ENCODE results near the gene QSOX2. TPM values are rescaled to one million over a fixed set of nuclear protein-coding genes. Genes with fewer than 3 reads are reported as not detected.

The QSOX2 gene
- total and polyA plus RNA-seq, 7 donors = 0.60 to 10.1 (median 3.5) TPM

DNA sequence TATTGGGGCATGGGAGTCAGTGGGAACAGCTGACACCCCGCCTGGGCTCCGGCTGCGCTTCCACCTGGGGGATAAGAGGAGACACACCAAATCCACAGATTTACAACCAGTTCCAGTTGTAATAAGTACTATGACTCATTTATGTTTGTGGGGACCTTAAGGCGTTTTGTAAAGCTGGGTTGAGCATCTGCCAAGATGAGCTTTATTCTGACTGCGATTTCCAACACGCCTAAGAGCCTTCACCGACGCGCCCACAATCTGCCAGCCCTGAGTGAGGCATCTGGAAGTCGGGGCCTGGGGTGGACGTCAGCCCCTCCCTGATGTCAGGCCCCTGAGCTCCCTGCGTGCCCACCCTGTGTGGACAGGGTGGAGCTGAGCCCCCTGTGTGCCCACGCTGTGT lies 26.3 kb downstream of the QSOX2 start:
- Histone ChIP-seq H3K9me3 (no peaks in the 10 kb centered on the region), H3K4me3 (no peak overlapping the region), H3K27me3 (no peaks in the 10 kb centered on the region), H3K36me3 (peaks cover 17 to 74% (median 34%) of the 10 kb centered on the region in 4 donors), H3K27ac (no peak overlapping the region), H3K4me1 (no peaks in the 10 kb centered on the region)
- 89 to 92% methylated on average over 13 of the region's 13 CpGs for WGBS, 2 donors
- TF ChIP-seq, protein P1, sequence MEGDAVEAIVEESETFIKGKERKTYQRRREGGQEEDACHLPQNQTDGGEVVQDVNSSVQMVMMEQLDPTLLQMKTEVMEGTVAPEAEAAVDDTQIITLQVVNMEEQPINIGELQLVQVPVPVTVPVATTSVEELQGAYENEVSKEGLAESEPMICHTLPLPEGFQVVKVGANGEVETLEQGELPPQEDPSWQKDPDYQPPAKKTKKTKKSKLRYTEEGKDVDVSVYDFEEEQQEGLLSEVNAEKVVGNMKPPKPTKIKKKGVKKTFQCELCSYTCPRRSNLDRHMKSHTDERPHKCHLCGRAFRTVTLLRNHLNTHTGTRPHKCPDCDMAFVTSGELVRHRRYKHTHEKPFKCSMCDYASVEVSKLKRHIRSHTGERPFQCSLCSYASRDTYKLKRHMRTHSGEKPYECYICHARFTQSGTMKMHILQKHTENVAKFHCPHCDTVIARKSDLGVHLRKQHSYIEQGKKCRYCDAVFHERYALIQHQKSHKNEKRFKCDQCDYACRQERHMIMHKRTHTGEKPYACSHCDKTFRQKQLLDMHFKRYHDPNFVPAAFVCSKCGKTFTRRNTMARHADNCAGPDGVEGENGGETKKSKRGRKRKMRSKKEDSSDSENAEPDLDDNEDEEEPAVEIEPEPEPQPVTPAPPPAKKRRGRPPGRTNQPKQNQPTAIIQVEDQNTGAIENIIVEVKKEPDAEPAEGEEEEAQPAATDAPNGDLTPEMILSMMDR (IDR thresholded peaks at IDR 0.05) = no peak
- TF ChIP-seq POLR2AphosphoS5 (IDR thresholded peaks at IDR 0.05) (no peak), POLR2A (IDR thresholded peaks at IDR 0.05) (no peak), EP300 (IDR thresholded peaks at IDR 0.05) (no peak)
- intact Hi-C loops (cut with DNase I) = no loop called here
- DNase-seq = no peak

DNA sequence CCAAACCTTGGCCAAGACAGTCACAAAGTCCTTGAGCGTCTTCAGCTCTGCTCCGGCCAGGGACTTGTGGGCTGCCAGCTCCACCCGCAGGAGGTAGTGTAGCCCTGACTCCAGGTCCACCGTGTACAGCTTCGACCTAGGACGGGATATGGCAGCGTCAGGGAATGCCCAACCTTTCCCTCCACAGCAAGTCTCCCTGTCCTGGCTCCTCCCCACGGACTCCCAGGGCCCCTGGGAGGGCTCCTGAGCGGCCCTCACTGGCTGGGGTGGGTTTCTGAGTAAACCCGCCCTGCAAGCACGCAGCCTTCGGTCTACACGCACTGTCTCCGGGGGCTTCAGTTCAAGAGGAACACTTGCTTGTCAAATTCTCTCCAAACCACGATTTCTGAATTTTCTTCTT lies 26.9 kb downstream of the QSOX2 start:
- Histone ChIP-seq H3K4me3 (no peak overlapping the region), H3K36me3 (peaks cover 15 to 74% (median 37%) of the 10 kb centered on the region in 4 donors), H3K4me1 (no peaks in the 10 kb centered on the region), H3K27me3 (no peaks in the 10 kb centered on the region), H3K27ac (no peak overlapping the region), H3K9me3 (no peaks in the 10 kb centered on the region)
- TF ChIP-seq EP300 (IDR thresholded peaks at IDR 0.05) (no peak), POLR2AphosphoS5 (IDR thresholded peaks at IDR 0.05) (no peak), POLR2A (IDR thresholded peaks at IDR 0.05) (no peak)
- TF ChIP-seq, protein P1 (IDR thresholded peaks at IDR 0.05) = no peak
- DNase-seq = no peak
- intact Hi-C loops (cut with DNase I) = no loop called here
- 94 to 96% methylated on average over 15 of the region's 15 CpGs for WGBS, 2 donors

DNA sequence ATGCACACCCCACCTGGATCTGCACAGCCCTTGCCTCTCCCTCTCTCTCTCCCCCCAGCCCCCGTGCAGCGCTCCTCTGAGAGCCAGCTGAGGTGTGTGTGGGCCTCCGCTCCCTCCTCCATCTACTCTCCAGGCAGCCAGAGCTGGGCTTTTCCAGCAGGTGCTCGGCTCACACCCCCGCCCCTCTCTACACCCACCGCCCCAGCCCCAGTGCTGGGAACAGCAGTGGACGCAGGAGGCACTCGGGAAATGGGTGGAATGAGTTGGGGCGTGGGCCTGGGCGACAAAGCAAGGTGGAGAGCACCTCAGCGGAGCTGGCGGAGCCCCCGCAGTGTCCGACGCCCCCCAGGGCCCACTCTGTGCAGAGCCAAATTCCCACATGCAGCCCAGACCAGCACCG lies 27.3 kb downstream of the QSOX2 start:
- WGBS, 2 donors = 97% methylated on average over 16 of the region's 16 CpGs
- Histone ChIP-seq H3K27ac (no peak overlapping the region), H3K4me3 (no peak overlapping the region), H3K9me3 (no peaks in the 10 kb centered on the region), H3K4me1 (no peaks in the 10 kb centered on the region), H3K36me3 (peaks cover 14 to 74% (median 38%) of the 10 kb centered on the region in 4 donors), H3K27me3 (no peaks in the 10 kb centered on the region)
- TF ChIP-seq POLR2A (IDR thresholded peaks at IDR 0.05) (no peak), POLR2AphosphoS5 (IDR thresholded peaks at IDR 0.05) (no peak), EP300 (IDR thresholded peaks at IDR 0.05) (no peak)
- TF ChIP-seq, protein P1 (IDR thresholded peaks at IDR 0.05) = no peak
- intact Hi-C loops (cut with DNase I) = no loop called here
- no peak for DNase-seq

DNA sequence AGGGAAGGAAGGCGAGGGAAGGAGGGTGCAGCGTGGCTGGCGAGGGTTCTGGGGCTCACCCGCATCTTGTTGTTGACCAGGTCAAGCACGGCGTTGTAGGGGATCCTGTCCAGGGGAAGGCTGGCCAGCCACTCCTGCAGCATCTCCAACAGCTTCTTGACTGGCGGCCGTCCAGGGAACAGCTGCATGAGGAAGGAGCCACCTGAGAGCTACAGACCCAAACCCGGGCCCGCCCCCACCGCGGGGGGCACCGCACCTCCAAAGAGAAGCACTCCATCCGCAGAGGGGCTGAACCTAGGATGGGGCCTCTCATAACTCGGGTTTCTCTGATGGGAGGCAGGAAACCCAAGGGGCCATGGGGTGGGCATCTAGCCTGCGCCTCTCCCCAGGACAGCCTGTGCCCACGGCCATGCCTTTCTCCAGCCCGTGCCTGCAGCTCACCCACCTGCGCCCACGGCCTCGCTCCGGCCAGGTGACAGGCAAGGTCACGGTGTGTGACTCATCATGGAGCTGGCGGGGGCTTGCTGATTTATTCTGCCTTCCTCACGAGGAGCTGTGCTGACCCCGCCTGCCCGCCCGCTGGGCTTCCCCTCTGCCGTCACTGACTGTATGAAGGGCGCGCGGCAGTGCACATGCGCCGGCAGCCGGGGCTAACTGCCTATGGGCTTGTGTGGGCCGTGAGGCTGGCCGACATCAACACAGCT lies 28.9 kb downstream of the QSOX2 start:
- H3K9me3 ChIP-seq = no peaks in the 10 kb centered on the region
- TF ChIP-seq, protein P1 (IDR thresholded peaks at IDR 0.05) = no peak
- no peak for TF ChIP-seq EP300 (IDR thresholded peaks at IDR 0.05)
- TF ChIP-seq POLR2AphosphoS5 (IDR thresholded peaks at IDR 0.05) = no peak
- TF ChIP-seq POLR2A (IDR thresholded peaks at IDR 0.05) = no peak
- intact Hi-C loops (cut with DNase I) = no loop called here
- no peak overlapping the region for H3K27ac ChIP-seq
- no peaks in the 10 kb centered on the region for H3K27me3 ChIP-seq
- peaks cover 14 to 74% (median 31%) of the 10 kb centered on the region in 4 donors for H3K36me3 ChIP-seq
- DNase-seq = no peak
- 94 to 95% methylated on average over 37 of the region's 37 CpGs for WGBS, 2 donors
- no peak overlapping the region for H3K4me3 ChIP-seq
- H3K4me1 ChIP-seq = no peaks in the 10 kb centered on the region

DNA sequence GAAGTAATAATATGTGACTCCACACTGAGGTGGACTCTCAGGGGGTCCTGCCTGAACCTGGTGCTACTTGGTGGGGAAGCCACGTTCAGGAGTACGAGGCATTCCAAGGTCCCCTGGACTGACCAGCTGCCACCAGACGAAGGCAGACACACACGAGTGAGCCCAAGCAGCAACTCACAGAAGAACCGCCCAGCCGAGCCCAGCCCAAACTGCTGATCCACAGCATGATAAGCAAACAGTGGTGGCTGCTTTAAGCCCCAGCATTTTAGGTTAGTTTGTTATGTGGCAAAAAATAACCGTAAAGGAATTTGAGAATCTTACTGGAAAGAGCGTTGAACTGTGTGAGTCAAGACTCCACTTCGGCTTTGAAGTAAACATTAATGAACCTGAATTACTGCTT lies 31.9 kb downstream of the QSOX2 start:
- no peak overlapping the region for H3K4me3 ChIP-seq
- no peak overlapping the region for H3K27ac ChIP-seq
- WGBS, 2 donors = 92 to 97% methylated on average over 9 of the region's 9 CpGs
- H3K4me1 ChIP-seq = no peaks in the 10 kb centered on the region
- DNase-seq = no peak
- no peaks in the 10 kb centered on the region for H3K27me3 ChIP-seq
- intact Hi-C loops (cut with DNase I) = no loop called here
- no peak for TF ChIP-seq EP300 (IDR thresholded peaks at IDR 0.05)
- TF ChIP-seq POLR2A (IDR thresholded peaks at IDR 0.05) = no peak
- TF ChIP-seq, protein P1 (IDR thresholded peaks at IDR 0.05) = no peak
- TF ChIP-seq POLR2AphosphoS5 (IDR thresholded peaks at IDR 0.05) = no peak
- no peaks in the 10 kb centered on the region for H3K9me3 ChIP-seq
- H3K36me3 ChIP-seq = peaks cover 14 to 78% (median 36%) of the 10 kb centered on the region in 4 donors
